ENCODE data around the gene CAPN9. TPM values are rescaled to one million over a fixed set of nuclear protein-coding genes. Genes with fewer than 3 reads are reported as not detected.

Gene CAPN9
- total RNA-seq, 6 experiments from 2014 or later = not detected

DNA sequence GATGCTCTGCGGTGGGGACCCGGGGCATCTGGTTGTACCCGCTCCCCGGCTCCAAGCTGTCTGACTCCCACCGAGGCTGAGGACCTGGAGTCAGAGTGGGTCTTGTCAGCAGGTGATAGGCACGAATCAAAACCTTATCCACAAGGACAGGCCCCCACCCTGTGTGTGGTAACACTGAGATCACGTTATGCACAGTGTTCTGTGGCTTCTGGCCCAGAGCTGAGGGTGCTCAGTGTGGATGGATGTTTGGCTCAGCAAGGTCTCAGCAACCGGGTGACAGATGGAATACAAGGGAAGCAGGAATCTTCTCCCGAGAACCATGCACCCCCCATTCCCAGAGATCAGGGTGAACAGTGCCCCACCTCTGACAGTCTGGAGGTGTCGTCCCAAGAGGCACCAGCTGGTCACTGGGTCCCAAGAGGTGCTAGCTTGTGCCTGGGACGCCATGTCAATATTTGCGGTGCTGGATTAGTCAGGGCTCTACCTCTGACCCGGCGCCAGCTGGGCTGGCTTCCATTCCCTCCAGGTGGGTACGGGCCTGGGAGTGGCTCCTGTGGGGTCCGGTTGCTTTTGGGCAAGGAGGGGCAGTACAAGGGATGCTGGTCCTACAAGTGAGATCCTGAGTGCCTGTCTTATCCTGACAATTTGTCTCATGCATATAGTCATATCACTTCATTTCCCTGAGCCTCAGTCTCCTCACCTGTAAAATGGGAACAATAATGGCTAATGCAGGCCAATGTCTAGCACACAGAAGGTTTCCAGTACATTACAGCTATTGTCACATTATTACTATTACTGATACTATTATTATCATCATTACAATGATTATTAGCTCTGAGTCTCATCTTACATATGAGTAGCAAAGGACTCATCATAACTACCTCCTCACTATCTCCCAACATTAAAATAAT, 957 bp downstream of the CAPN9 start:
- Mint-ChIP-seq H3K9me3 (no peaks in the 10 kb centered on the region), H3K27ac (no peak overlapping the region), H3K4me1 (ENCODE audit: low read depth) (peaks cover 8% of the 10 kb centered on the region; the same call in 1 of the 2 replicates), H3K36me3 (ENCODE audit: low read depth) (no peaks in the 10 kb centered on the region), H3K27me3 (ENCODE audit: insufficient read depth) (peaks cover 13% of the 10 kb centered on the region), H3K4me3 (no peak overlapping the region)
- no peak for DNase-seq
- TF ChIP-seq, protein P1, sequence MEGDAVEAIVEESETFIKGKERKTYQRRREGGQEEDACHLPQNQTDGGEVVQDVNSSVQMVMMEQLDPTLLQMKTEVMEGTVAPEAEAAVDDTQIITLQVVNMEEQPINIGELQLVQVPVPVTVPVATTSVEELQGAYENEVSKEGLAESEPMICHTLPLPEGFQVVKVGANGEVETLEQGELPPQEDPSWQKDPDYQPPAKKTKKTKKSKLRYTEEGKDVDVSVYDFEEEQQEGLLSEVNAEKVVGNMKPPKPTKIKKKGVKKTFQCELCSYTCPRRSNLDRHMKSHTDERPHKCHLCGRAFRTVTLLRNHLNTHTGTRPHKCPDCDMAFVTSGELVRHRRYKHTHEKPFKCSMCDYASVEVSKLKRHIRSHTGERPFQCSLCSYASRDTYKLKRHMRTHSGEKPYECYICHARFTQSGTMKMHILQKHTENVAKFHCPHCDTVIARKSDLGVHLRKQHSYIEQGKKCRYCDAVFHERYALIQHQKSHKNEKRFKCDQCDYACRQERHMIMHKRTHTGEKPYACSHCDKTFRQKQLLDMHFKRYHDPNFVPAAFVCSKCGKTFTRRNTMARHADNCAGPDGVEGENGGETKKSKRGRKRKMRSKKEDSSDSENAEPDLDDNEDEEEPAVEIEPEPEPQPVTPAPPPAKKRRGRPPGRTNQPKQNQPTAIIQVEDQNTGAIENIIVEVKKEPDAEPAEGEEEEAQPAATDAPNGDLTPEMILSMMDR (IDR thresholded peaks at IDR 0.05) = no peak

DNA sequence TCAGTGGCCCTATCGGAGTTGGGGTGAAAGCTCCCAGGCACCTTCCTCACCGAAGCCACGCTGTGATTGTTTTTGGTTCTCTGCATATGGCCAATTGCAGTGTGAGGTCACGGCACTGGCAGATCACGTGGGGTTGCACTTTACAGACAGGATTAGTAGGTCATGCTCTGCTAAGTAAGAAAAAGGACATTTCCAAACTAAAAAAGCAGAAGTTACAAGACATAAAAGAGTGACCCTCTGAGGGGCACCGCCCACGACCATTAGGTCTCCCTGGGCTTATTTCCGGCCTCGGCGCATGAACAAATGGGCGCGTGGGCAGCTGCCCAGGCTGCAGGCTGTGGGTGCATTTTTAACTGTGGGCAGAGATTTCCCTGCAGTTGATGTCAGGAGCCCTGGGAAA, 2.0 kb downstream of the CAPN9 start:
- DNase-seq = no peak
- TF ChIP-seq, protein P1 (IDR thresholded peaks at IDR 0.05) = no peak
- Mint-ChIP-seq H3K27me3 (ENCODE audit: insufficient read depth) (peaks cover 13% of the 10 kb centered on the region), H3K4me1 (ENCODE audit: low read depth) (peaks cover 3% of the 10 kb centered on the region), H3K4me3 (no peak overlapping the region), H3K36me3 (ENCODE audit: low read depth) (no peaks in the 10 kb centered on the region), H3K9me3 (no peaks in the 10 kb centered on the region), H3K27ac (no peak overlapping the region)

DNA sequence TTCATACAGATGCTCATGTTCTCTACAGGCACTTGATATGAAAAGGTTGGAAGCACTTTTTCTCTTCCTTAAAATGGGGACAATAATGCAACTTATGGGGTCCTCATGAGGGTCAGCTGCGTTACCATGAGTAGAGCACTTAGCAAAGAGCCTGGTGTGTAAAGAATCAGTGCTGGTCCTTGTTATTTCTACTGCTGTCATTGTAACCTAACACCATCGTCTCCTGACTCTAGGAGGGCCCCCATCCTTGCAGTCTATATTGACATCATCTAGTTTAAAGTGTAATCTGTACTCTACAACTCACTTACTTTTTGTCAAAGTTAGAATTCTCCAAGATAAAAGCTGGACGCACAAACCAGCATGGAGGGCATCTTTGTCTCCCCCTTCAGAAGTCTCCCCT, 2.4 kb downstream of the CAPN9 start:
- no peaks in the 10 kb centered on the region for H3K9me3 Mint-ChIP-seq

DNA sequence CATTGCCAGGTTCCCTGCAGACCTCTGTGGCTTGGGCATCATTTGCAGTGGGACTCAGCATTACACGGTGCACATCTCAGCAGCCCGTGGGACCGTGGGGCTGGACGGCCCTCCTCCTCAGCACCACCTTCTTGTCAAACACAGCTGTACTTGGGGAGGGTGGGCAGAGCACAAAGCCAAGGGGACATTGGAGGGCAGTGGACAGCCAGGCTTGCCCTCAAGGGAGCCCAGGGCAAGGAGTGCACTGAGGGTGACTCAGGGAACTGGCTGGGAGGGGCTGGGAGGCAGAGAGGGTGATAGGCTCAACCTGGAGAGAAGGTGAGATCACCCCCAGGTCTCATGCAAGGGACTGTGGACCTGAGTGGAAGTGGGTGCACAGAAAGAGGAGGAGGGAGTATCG, 3.4 kb downstream of the CAPN9 start:
- no peak overlapping the region for H3K4me3 Mint-ChIP-seq
- no peaks in the 10 kb centered on the region for H3K9me3 Mint-ChIP-seq
- H3K36me3 Mint-ChIP-seq (ENCODE audit: low read depth) = no peaks in the 10 kb centered on the region
- H3K27me3 Mint-ChIP-seq (ENCODE audit: insufficient read depth) = peaks cover 13% of the 10 kb centered on the region
- no peak overlapping the region for H3K27ac Mint-ChIP-seq
- no peak for DNase-seq
- peaks cover 7% of the 10 kb centered on the region for H3K4me1 Mint-ChIP-seq (ENCODE audit: low read depth)
- TF ChIP-seq, protein P1 (IDR thresholded peaks at IDR 0.05) = no peak

More for the DNA sequence above, 2.4 kb downstream of the CAPN9 start:
- DNase-seq = no peak
- TF ChIP-seq, protein P1 (IDR thresholded peaks at IDR 0.05) = no peak
- Mint-ChIP-seq H3K36me3 (ENCODE audit: low read depth) (no peaks in the 10 kb centered on the region), H3K27ac (no peak overlapping the region), H3K4me3 (no peak overlapping the region), H3K27me3 (ENCODE audit: insufficient read depth) (peaks cover 13% of the 10 kb centered on the region), H3K4me1 (ENCODE audit: low read depth) (peaks cover 1% of the 10 kb centered on the region)

DNA sequence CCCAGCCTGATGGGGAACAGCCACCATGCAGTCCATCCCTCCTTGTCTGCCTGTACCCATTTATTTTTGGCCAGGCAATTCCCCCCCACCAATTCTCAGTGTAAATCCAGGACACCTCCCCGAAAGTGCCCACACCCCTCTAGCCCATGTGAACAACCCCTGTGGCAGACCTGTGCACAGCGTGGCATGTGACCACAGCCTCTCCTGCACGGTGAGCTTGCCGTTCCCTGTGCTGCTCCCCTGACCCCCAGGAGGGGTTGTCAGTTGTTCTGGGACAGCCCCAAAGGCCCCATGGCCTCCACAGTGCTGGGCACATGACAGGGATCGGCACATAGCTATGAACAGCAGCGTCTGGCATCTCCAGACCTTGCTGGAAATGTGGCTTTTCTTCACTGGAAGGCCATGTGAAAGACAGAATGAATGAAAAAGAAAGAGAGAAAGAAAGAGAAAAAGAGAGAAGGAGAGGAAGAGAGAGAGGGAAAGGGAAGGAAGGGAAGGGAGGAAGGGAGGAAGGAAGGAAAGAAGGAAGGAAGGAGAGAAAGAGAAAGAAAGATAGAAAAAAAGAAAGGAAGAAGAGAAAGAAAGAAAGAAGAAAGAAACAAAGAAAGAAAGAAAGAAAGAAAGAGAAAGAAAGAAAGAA, 3.9 kb downstream of the CAPN9 start:
- Mint-ChIP-seq H3K36me3 (ENCODE audit: low read depth) (no peaks in the 10 kb centered on the region), H3K4me3 (no peak overlapping the region), H3K4me1 (ENCODE audit: low read depth) (peaks cover 7% of the 10 kb centered on the region), H3K9me3 (no peaks in the 10 kb centered on the region), H3K27me3 (ENCODE audit: insufficient read depth) (peaks cover 12% of the 10 kb centered on the region), H3K27ac (no peak overlapping the region)
- TF ChIP-seq, protein P1 (IDR thresholded peaks at IDR 0.05) = no peak
- DNase-seq = no peak

Data from HFFc6 (cell line).